SU-DHL-6 (cell line): ENCODE results near the gene ABCA3.

Experiments used
- EZH2phosphoT487 ChIP-seq: fragments of 200-600 bp; sonication (generic), shearing (Covaris generic); conservative IDR thresholded peaks from 2 replicates; pipeline ENCODE4 v1.6.1; 2018; ENCODE audit warnings: mild to moderate bottlenecking, antibody characterized with exemption, low read length, moderate library complexity, mixed read lengths
- TF ChIP-seq, protein P1 (sequence below): fragments of 200-600 bp; sonication (generic); IDR thresholded peaks from one replicate; pipeline ENCODE4 v1.5.1; 2017; ENCODE audit warnings: antibody characterized with exemption, mild to moderate bottlenecking, low read length, moderate library complexity; ENCODE audit not compliant: insufficient read depth, poor library complexity, severe bottlenecking

DNA sequence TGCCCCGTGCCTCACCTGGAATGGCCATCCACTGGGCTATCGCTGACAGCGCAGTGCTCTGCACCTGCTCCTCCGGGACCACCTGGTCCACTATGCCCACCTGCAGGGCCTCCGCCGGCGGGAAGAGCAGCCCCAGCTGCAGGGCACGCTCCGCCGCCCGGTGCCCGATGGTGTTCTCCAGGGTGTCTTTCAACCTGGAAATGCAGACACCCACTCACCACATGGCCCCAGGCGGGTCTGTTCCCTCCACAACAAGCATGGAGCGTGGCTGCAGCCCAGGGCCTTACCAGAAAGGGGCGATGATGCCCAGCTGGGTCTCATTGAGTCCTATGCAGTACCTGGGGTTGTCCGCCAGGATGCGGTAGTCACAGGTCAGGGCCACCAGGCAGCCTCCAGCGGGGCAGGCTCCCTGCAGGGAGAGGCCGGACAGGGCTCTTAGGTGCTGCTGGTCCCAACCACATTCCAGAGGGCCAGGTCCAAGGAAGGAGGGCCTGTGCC lies 97.4 kb downstream of the ABCA3 start:
- TF ChIP-seq, protein P1, sequence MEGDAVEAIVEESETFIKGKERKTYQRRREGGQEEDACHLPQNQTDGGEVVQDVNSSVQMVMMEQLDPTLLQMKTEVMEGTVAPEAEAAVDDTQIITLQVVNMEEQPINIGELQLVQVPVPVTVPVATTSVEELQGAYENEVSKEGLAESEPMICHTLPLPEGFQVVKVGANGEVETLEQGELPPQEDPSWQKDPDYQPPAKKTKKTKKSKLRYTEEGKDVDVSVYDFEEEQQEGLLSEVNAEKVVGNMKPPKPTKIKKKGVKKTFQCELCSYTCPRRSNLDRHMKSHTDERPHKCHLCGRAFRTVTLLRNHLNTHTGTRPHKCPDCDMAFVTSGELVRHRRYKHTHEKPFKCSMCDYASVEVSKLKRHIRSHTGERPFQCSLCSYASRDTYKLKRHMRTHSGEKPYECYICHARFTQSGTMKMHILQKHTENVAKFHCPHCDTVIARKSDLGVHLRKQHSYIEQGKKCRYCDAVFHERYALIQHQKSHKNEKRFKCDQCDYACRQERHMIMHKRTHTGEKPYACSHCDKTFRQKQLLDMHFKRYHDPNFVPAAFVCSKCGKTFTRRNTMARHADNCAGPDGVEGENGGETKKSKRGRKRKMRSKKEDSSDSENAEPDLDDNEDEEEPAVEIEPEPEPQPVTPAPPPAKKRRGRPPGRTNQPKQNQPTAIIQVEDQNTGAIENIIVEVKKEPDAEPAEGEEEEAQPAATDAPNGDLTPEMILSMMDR = no peak
- TF ChIP-seq EZH2phosphoT487 = no peak
